Measurements from ENCODE around the gene BTBD19. TPM values are rescaled to one million over a fixed set of nuclear protein-coding genes. Genes with fewer than 3 reads are reported as not detected.

The BTBD19 gene
- total and polyA plus RNA-seq, 2 of the 8 experiments (the other 6 are each of a cell fraction or from before 2014, with no cell fraction given) = 1.1 TPM

DNA sequence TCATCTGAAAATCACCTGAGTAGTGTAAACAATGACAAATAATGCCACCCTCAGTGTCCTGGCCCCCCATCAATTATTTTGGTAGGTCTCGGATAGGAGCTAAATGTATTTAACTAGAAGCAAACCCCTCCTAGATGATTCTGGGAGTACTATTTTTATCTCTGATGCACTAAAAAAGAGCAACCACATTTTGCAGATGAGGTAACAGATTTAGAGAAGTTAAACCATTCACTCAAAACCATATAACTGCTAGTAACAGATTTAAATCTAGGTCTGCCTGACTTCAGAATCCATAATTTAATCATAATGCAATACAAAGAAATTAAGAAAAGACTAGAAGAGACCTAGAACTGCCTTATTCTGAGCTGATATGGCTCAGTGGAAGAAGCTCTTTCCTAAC, 52.0 kb downstream of the BTBD19 start:
- Histone ChIP-seq H2BK12ac (ENCODE audit: low read depth, low read length) (no peak overlapping the region), H3K23me2 (ENCODE audit: low read depth, low read length) (no peaks in the 10 kb centered on the region), H4K91ac (replicated peaks; ENCODE audit: insufficient read length, low read length) (no peak overlapping the region), H3K4me2 (ENCODE audit: insufficient read depth in 1 of 2, low read depth in 2 of 2, low read length in 2 of 2) (no peak overlapping the region), H3K18ac (ENCODE audit: extremely low read depth, low read length) (no peak overlapping the region), H3K4me1 (replicated peaks in 1 of 4; ENCODE audit: control insufficient read depth in 3 of 4, insufficient read depth in 4 of 4, low read length in 3 of 4) (no peaks in the 10 kb centered on the region), H3K14ac (ENCODE audit: insufficient read length) (no peak overlapping the region), H2BK5ac (ENCODE audit: low read depth, low read length) (no peak overlapping the region), H3K27me3 (replicated peaks in 1 of 4; ENCODE audit: control insufficient read depth in 3 of 4, extremely low read depth in 1 of 4, insufficient read depth in 3 of 4, low read length in 3 of 4) (no peaks in the 10 kb centered on the region), H3K9ac (replicated peaks in 1 of 4; ENCODE audit: extremely low read depth in 1 of 4, low read depth in 3 of 4, low read length in 3 of 4) (no peak overlapping the region), H3K79me1 (ENCODE audit: low read depth, low read length) (no peaks in the 10 kb centered on the region), H2AK5ac (ENCODE audit: low read depth, low read length) (no peak overlapping the region), H3K4ac (replicated peaks; ENCODE audit: insufficient read length, low read depth, low read length) (no peak overlapping the region), H2BK15ac (ENCODE audit: low read length) (no peak overlapping the region), H4K8ac (ENCODE audit: extremely low read depth, insufficient read depth, low read length) (no peak overlapping the region), H4K5ac (ENCODE audit: insufficient read length, low read depth, low read length) (no peak overlapping the region), H3K23ac (ENCODE audit: insufficient read length) (no peak overlapping the region), H2AFZ (ENCODE audit: low read length) (no peak overlapping the region), H3K9me3 (ENCODE audit: insufficient read depth in 2 of 2, low read depth in 1 of 2, low read length in 1 of 2) (no peaks in the 10 kb centered on the region), H2BK20ac (ENCODE audit: low read length) (no peak overlapping the region), H3K36me3 (ENCODE audit: control insufficient read depth in 2 of 4, insufficient read depth in 4 of 4, low read length in 3 of 4) (no peaks in the 10 kb centered on the region), H4K20me1 (replicated peaks in 1 of 2; ENCODE audit: control insufficient read depth in 1 of 2, insufficient read depth in 2 of 2, low read length in 2 of 2) (no peaks in the 10 kb centered on the region), H3K79me2 (ENCODE audit: control insufficient read depth in 1 of 2, insufficient read depth in 2 of 2, low read length in 2 of 2) (no peaks in the 10 kb centered on the region), H3K56ac (replicated peaks; ENCODE audit: insufficient read length, low read depth, low read length) (no peak overlapping the region), H2BK120ac (replicated peaks; ENCODE audit: low read depth, low read length) (no peak overlapping the region), H3K4me3 (ENCODE audit: extremely low read depth in 1 of 4, insufficient read depth in 2 of 4, low read depth in 3 of 4, low read length in 4 of 4) (no peak overlapping the region), H3K27ac (ENCODE audit: low read depth, low read length) (no peak overlapping the region)
- POLR2A ChIA-PET (ENCODE audit: partially characterized antibody) = interaction anchor here (0.6 to 1.7 kb wide), 4 partner anchors 28 to 41 kb away, joined by 3 to 6 read pairs (median 3); no protein-coding TSS in a partner anchor
- WGBS, 2 experiments (ENCODE audit: extremely low coverage in 1 of 2, insufficient coverage in 1 of 2, insufficient read length in 1 of 2, insufficient replicate concordance in 2 of 2, low coverage in 1 of 2, low lambda C conversion rate in 2 of 2, missing lambda C conversion rate in 1 of 2) = 100% methylated on average over 1 of the region's 1 CpG; no CpG with 5 or more reads in 1 of the 2 experiments
- DNase-seq (ENCODE audit: low read depth in 1 of 2, low spot score in 2 of 2) (no peak), FAIRE-seq (no peak)
- CTCF ChIA-PET (ENCODE audit: partially characterized antibody) = interaction anchor here (2.0 kb wide), 1 partner anchor 33 kb away, joined by 6 read pairs; no protein-coding TSS in a partner anchor
- TF ChIP-seq GABPA (IDR thresholded peaks at IDR 0.05; ENCODE audit: borderline replicate concordance, insufficient read depth, low read length) = no peak
- TF ChIP-seq KDM1A (IDR thresholded peaks at IDR 0.05; ENCODE audit: borderline replicate concordance, low read length) = no peak
- no peak for TF ChIP-seq BACH1 (IDR thresholded peaks at IDR 0.05; ENCODE audit: low read length)
- TF ChIP-seq, protein P1, sequence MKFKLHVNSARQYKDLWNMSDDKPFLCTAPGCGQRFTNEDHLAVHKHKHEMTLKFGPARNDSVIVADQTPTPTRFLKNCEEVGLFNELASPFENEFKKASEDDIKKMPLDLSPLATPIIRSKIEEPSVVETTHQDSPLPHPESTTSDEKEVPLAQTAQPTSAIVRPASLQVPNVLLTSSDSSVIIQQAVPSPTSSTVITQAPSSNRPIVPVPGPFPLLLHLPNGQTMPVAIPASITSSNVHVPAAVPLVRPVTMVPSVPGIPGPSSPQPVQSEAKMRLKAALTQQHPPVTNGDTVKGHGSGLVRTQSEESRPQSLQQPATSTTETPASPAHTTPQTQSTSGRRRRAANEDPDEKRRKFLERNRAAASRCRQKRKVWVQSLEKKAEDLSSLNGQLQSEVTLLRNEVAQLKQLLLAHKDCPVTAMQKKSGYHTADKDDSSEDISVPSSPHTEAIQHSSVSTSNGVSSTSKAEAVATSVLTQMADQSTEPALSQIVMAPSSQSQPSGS (IDR thresholded peaks at IDR 0.05; ENCODE audit: low read length) = no peak
- no peak for TF ChIP-seq CBX5 (IDR thresholded peaks at IDR 0.05; ENCODE audit: low read depth, low read length)
- TF ChIP-seq SUZ12 (IDR thresholded peaks at IDR 0.05; ENCODE audit: low read length) = no peak
- no peak for TF ChIP-seq SP1 (IDR thresholded peaks at IDR 0.05; ENCODE audit: low read depth, low read length)
- TF ChIP-seq KDM4A (IDR thresholded peaks at IDR 0.05; ENCODE audit: low read depth, low read length, severe bottlenecking) = no peak
- TF ChIP-seq KDM5A (IDR thresholded peaks at IDR 0.05; ENCODE audit: low read length) = no peak
- TF ChIP-seq RNF2 (IDR thresholded peaks at IDR 0.05; ENCODE audit: borderline replicate concordance, low read depth, low read length, missing control alignments, poor library complexity, severe bottlenecking) = no peak
- no peak for TF ChIP-seq SP4 (IDR thresholded peaks at IDR 0.05; ENCODE audit: low read length)
- TF ChIP-seq CBX8 (IDR thresholded peaks at IDR 0.05; ENCODE audit: borderline replicate concordance, low read depth, low read length) = no peak
- no peak for TF ChIP-seq SIX5 (IDR thresholded peaks at IDR 0.05; ENCODE audit: low read depth, low read length)

Measured in H1 (cell line).